ENCODE data around the gene GM2A.

GRCh38 chr5:151288180-151288579 lies 35.2 kb downstream of the GM2A start:
- TF ChIP-seq CSRNP3 (CRISPR knock-in tag; IDR thresholded peaks at IDR 0.05) (no peak), PATZ1 (CRISPR knock-in tag; IDR thresholded peaks at IDR 0.05; ENCODE audit: borderline replicate concordance) (no peak), CREB5 (CRISPR knock-in tag; IDR thresholded peaks at IDR 0.05; ENCODE audit: low read depth) (no peak), ARNTL (CRISPR knock-in tag; IDR thresholded peaks at IDR 0.05; ENCODE audit: borderline replicate concordance, low read depth) (no peak), PPARA (CRISPR knock-in tag; IDR thresholded peaks at IDR 0.05; ENCODE audit: borderline replicate concordance) (no peak), CSDC2 (CRISPR knock-in tag; IDR thresholded peaks at IDR 0.05) (no peak), ISL1 (CRISPR knock-in tag; IDR thresholded peaks at IDR 0.05) (no peak), TCF4 (CRISPR knock-in tag; IDR thresholded peaks at IDR 0.05; ENCODE audit: borderline replicate concordance) (no peak), GLIS3 (CRISPR knock-in tag; IDR thresholded peaks at IDR 0.05) (no peak), TOX (CRISPR knock-in tag; IDR thresholded peaks at IDR 0.05; ENCODE audit: borderline replicate concordance) (no peak)
